Smooth muscle cell (in vitro differentiated cells): ENCODE measurements around the gene PCNP. TPM values are rescaled to one million over a fixed set of nuclear protein-coding genes. Genes with fewer than 3 reads are reported as not detected.
"Not testable (repeated sequence)": the region's sequence is repeated elsewhere in the genome, so short reads cannot be mapped to it uniquely, and the experiment has no call there.

ENCODE experiments used
- DNase-seq: peaks from one replicate; lab custom pipeline; 2025; ENCODE audit not compliant: unreplicated experiment; lab: John Stamatoyannopoulos, UW
- H2AFZ ChIP-seq: fragments of 200-600 bp; sonication (generic); 2 replicates; pipeline ENCODE4 v1.6.0; 2016; ENCODE audit warnings: antibody characterized with exemption, low read depth, mild to moderate bottlenecking
- H3F3A ChIP-seq: fragments of 200-600 bp; sonication (generic); 2 replicates; pipeline ENCODE4 v1.6.0; 2017; ENCODE audit warnings: antibody characterized with exemption, low read depth
- H3K27ac ChIP-seq: fragments of 200-600 bp; sonication (generic); 2 replicates; pipeline ENCODE4 v1.5.1; 2016; ENCODE audit warnings: low read depth, mild to moderate bottlenecking
- H3K27me3 ChIP-seq: fragments of 200-600 bp; sonication (generic); 2 replicates; pipeline ENCODE4 v1.6.1; 2016; ENCODE audit warnings: low read depth, mild to moderate bottlenecking
- H3K36me3 ChIP-seq: fragments of 200-600 bp; sonication (generic); 2 replicates; pipeline ENCODE4 v1.5.1; 2016; ENCODE audit warnings: low read depth
- H3K4me1 ChIP-seq: fragments of 200-600 bp; sonication (generic); 2 replicates; pipeline ENCODE4 v1.5.1; 2016; ENCODE audit warnings: low read depth
- H3K4me2 ChIP-seq: fragments of 200-600 bp; sonication (generic); 2 replicates; pipeline ENCODE4 v1.6.0; 2016; ENCODE audit warnings: mild to moderate bottlenecking
- H3K4me3 ChIP-seq: fragments of 200-600 bp; sonication (generic); 2 replicates; pipeline ENCODE4 v1.5.1; 2016; ENCODE audit warnings: mild to moderate bottlenecking
- H3K79me2 ChIP-seq: fragments of 200-600 bp; sonication (generic); 2 replicates; pipeline ENCODE4 v1.6.0; 2016; ENCODE audit warnings: low read depth, mild to moderate bottlenecking
- H3K9ac ChIP-seq: fragments of 200-600 bp; sonication (generic); 2 replicates; pipeline ENCODE4 v1.6.0; 2016; ENCODE audit warnings: low read depth
- H3K9me3 ChIP-seq: fragments of 200-600 bp; sonication (generic); replicated peaks from 2 replicates; pipeline ENCODE4 v1.5.1; 2016; ENCODE audit warnings: low read depth
- H4K20me1 ChIP-seq: fragments of 200-600 bp; sonication (generic); 2 replicates; pipeline ENCODE4 v1.6.0; 2016; ENCODE audit warnings: low read depth
- WGBS: methylation state at CpG from one replicate; pipeline ENCODE4 v1.1.7; 2016; ENCODE audit warnings: low lambda C conversion rate; 5-methylcytosine and 5-hydroxymethylcytosine counted together
- polyA plus RNA-seq: library from polyadenylated mRNA; unstranded; fragments of >200 nt; fragmentation: Nextera tagmentation; extraction: Ambion mirVana; gene quantifications from 2 replicates; pipeline ENCODE4 v1.2.1, GENCODE V29; 2016
- total RNA-seq: library from RNA; depleted of rRNA; stranded (reverse); fragments of >200 nt; gene quantifications from 2 replicates; pipeline ENCODE4 v1.2.3, GENCODE V29; 2014
- TF ChIP-seq, protein P1 (sequence below): fragments of 200-600 bp; sonication (generic); IDR thresholded peaks from 2 replicates; pipeline ENCODE4 v1.5.1; 2017; ENCODE audit warnings: borderline replicate concordance, mild to moderate bottlenecking, antibody characterized with exemption; ENCODE audit not compliant: insufficient read depth, poor library complexity, severe bottlenecking

The PCNP gene
- total and polyA plus RNA-seq, 2 experiments from 2014 or later, result 105 to 137 TPM

GRCh38 chr3:101625879-101626278 lies 51.9 kb downstream of the PCNP start:
- Histone ChIP-seq H3K36me3 (no peaks in the 10 kb centered on the region), H3K4me2 (no peak overlapping the region), H4K20me1 (no peaks in the 10 kb centered on the region), H3K9ac (no peak overlapping the region), H2AFZ (no peak overlapping the region), H3F3A (no peaks in the 10 kb centered on the region), H3K27ac (no peak overlapping the region), H3K4me3 (no peak overlapping the region), H3K27me3 (no peaks in the 10 kb centered on the region), H3K9me3 (no peaks in the 10 kb centered on the region), H3K4me1 (no peaks in the 10 kb centered on the region), H3K79me2 (no peaks in the 10 kb centered on the region)
- 89% methylated on average over 2 of the region's 2 CpGs for WGBS
- DNase-seq, result no peak
- TF ChIP-seq, protein P1, sequence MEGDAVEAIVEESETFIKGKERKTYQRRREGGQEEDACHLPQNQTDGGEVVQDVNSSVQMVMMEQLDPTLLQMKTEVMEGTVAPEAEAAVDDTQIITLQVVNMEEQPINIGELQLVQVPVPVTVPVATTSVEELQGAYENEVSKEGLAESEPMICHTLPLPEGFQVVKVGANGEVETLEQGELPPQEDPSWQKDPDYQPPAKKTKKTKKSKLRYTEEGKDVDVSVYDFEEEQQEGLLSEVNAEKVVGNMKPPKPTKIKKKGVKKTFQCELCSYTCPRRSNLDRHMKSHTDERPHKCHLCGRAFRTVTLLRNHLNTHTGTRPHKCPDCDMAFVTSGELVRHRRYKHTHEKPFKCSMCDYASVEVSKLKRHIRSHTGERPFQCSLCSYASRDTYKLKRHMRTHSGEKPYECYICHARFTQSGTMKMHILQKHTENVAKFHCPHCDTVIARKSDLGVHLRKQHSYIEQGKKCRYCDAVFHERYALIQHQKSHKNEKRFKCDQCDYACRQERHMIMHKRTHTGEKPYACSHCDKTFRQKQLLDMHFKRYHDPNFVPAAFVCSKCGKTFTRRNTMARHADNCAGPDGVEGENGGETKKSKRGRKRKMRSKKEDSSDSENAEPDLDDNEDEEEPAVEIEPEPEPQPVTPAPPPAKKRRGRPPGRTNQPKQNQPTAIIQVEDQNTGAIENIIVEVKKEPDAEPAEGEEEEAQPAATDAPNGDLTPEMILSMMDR, result no peak

DNA sequence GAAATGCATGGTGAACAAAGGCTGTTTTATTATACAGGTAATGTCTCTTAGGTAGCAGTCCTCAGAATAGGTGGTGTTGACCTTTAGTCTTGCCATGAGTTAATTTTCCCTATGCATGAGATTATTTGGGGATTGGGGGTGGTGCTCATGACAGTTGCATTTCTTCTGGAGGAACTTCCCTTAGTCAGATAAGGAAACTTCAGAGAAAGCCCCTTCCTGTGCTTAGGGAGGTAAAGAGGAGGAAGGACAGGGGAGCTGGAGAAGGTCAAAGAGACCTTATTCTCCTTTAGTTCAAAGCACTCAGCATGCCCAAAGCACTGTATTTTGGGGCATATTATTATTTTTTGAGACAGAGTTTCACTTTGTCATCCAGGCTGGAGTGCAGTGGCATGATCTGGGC lies 55.2 kb downstream of the PCNP start:
- no peak for DNase-seq
- TF ChIP-seq, protein P1, result no peak

DNA sequence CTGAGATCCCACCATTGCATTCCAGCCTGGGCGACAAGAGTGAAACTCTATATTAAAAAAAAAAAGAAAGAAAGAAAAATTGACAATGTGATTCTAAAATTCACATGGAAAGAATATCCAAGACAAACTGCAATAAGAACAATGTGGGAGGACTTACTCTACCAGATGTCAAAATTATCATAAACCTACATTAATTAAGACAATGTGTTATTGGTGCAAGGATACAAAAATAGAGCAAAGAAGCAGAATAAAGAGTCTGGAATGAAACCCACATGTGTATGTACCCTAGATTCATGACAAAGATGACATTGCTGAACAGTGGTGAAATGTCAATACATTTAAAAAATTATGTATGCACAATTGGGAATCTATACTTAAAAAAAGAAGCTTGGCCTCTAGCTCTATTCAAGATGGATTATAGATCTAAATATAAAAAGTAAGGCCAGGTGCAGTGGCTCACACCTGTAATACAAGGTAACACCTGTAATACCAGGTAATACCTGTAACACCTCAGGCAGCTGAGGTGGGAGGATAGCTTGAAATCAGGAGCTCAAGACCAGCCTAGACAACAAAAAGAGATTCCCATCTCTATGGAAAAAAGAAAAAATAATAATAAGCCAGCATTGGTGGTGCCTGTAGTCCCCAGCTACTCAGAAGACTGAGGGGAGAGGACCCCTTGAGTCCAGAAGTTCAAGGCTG lies 57.3 kb downstream of the PCNP start:
- Histone ChIP-seq H3K79me2 (no peaks in the 10 kb centered on the region), H3K9me3 (no peaks in the 10 kb centered on the region), H2AFZ (no peak overlapping the region), H3K4me3 (no peak overlapping the region), H3K27ac (no peak overlapping the region), H3F3A (no peaks in the 10 kb centered on the region), H3K4me2 (no peak overlapping the region), H3K9ac (no peak overlapping the region), H3K4me1 (peaks cover 5% of the 10 kb centered on the region), H3K36me3 (no peaks in the 10 kb centered on the region), H3K27me3 (no peaks in the 10 kb centered on the region), H4K20me1 (no peaks in the 10 kb centered on the region)
- WGBS, result 100% methylated on average over 1 of the region's 1 CpG
- TF ChIP-seq, protein P1, result no peak
- no peak for DNase-seq

More for the DNA sequence above, 55.2 kb downstream of the PCNP start:
- no peaks in the 10 kb centered on the region for H3K79me2 ChIP-seq
- no peaks in the 10 kb centered on the region for H3F3A ChIP-seq
- H3K9me3 ChIP-seq, result no peaks in the 10 kb centered on the region
- no peak overlapping the region for H2AFZ ChIP-seq
- no peaks in the 10 kb centered on the region for H3K4me1 ChIP-seq
- no peak overlapping the region for H3K4me3 ChIP-seq
- H3K27ac ChIP-seq, result no peak overlapping the region
- no peak overlapping the region for H3K9ac ChIP-seq
- no peaks in the 10 kb centered on the region for H4K20me1 ChIP-seq
- no peaks in the 10 kb centered on the region for H3K36me3 ChIP-seq
- H3K27me3 ChIP-seq, result no peaks in the 10 kb centered on the region
- no peak overlapping the region for H3K4me2 ChIP-seq

DNA sequence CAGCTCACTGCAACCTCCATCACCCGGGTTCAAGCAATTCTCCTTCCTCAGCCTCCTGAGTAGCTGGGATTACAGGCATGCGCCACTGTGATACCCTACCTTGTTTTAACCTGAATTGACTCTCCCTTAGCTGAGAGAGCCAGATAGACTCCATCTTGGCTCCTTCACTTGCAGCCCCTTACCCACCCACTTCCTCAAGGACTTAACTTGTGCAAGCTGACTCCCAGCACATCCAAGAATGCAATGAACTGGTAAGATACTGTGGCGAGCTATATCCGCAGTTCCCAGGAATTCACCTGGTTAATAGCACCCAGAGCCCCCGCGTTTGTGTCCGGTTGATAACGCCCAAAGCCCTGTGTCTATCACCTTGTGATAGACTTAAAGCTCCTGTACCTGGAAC lies 58.0 kb downstream of the PCNP start:
- not testable (repeated sequence) for H3K79me2 ChIP-seq, H3K36me3 ChIP-seq
- WGBS, result 91% methylated on average over 8 of the region's 8 CpGs

More for the DNA sequence above, 58.0 kb downstream of the PCNP start:
- not testable (repeated sequence) for H3K27ac ChIP-seq, H3K9ac ChIP-seq, H2AFZ ChIP-seq, DNase-seq, H3K4me2 ChIP-seq, H3K27me3 ChIP-seq, H4K20me1 ChIP-seq, H3F3A ChIP-seq, H3K4me1 ChIP-seq, H3K9me3 ChIP-seq, H3K4me3 ChIP-seq
